Kidney tubule cell (primary cell): ENCODE results near the gene SPTAN1.

Source experiments
- DNase-seq: peaks from one replicate; pipeline ENCODE4 v3.0.0-alpha.2; 2018; ENCODE audit warnings: low spot score

The SPTAN1 gene

DNA sequence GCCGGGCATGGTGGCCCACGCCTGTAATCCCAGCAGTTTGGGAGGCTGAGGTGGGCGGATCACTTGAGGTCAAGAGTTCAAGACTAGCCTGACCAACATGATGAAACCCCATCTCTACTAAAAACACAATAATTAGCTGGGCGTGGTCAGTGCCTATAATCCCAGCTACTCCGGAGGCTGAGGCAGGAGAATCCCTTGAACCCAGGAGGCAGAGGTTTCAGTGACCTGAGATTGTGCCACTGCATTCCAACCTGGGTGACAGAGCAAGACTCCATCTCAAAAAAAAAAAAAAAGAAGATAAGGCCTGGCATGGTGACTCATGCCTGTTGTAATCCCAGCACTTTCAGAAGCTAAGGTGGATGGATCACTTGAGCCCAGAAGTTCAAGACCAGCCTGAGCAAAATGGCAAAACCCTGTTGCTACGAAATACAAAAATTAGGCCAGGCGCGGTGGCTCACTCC is 114.1 kb downstream of the SPTAN1 start:
- DNase-seq, result peak; percentile 41

DNA sequence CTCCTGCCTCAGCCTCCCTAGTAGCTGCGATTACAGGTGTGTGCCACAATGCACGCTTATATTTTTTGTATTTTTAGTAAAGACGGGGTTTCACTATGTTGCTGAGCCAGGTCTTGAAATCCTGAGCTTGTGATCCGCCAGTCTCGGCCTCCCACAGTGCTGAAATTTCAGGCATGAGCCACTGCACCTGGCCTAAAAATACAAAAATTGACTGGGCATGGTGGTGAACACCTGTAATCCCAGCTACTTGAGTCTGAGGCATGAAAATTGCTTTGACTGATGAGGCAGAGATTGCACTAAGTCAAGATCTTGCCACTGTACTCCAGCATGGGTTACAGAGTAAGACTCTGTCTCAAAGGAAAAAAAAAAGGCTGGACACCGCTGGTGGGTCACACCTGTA is 117.4 kb downstream of the SPTAN1 start:
- no peak for DNase-seq

DNA sequence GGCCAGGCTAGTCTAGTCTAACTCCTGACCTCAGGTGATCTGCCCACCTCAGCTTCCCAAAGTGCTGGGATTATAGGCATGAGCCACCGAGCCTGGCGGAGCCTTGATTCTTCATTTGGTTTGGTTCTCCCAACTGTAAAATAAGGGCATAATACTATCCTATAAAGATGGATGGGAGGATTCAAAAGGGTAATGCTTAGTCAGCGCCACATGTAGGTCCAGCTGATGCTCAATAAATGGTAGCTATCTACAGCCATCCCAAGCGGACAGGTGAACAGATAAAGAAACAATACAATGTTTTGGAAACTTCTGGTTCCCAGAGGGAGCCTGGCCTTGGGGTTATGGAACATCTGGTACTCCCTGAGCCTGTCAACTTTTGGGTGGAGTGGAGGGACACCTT is 123.0 kb downstream of the SPTAN1 start:
- no peak for DNase-seq

DNA sequence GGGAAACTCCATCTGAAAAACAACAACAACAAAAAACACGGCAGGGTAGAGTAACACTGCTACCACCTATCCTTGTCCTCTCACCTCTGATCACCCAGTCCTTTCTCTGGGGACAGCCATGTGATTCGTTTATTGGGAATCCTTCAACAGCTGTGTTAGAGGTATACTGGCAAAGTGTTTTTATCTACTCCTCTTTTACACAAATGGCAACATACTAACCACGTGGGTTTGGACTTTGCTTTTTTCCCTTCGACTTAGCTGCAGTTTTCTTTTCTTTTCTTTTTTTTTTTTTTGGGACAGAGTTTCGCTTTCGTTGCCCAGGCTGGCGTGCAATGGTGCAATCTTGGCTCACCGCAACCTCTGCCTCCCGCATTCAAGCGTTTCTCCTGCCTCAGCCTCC is 125.4 kb downstream of the SPTAN1 start:
- DNase-seq, result no peak
